ENCODE results near the gene NTNG1. TPM values are rescaled to one million over a fixed set of nuclear protein-coding genes. Genes with fewer than 3 reads are reported as not detected.

Gene NTNG1
- total RNA-seq, 1 donor from 2014 or later: 0.83 TPM

GRCh38 chr1:107123741-107124140, 17.1 kb upstream of the NTNG1 start:
- no peaks in the 10 kb centered on the region for H3K4me1 Mint-ChIP-seq
- no peaks in the 10 kb centered on the region for H3K9me3 Mint-ChIP-seq
- no peaks in the 10 kb centered on the region for H3K36me3 Mint-ChIP-seq
- TF ChIP-seq CTCF (IDR thresholded peaks at IDR 0.05; ENCODE audit: unreplicated experiment): no peak
- H3K27ac Mint-ChIP-seq: no peak overlapping the region
- peaks cover 38% of the 10 kb centered on the region for H3K27me3 Mint-ChIP-seq (ENCODE audit: low read depth)
- H3K4me3 Mint-ChIP-seq: no peak overlapping the region
- DNase-seq (ENCODE audit: low spot score in 2 of 2, unreplicated experiment in 2 of 2): no peak

- TF ChIP-seq CTCF (IDR thresholded peaks at IDR 0.05; ENCODE audit: unreplicated experiment): no peak
- Mint-ChIP-seq H3K27ac (no peak overlapping the region), H3K9me3 (no peaks in the 10 kb centered on the region), H3K27me3 (ENCODE audit: low read depth) (peaks cover 38% of the 10 kb centered on the region), H3K4me3 (no peak overlapping the region), H3K36me3 (no peaks in the 10 kb centered on the region), H3K4me1 (no peaks in the 10 kb centered on the region)
- no peak for DNase-seq (ENCODE audit: low spot score in 2 of 2, unreplicated experiment in 2 of 2)
Observed at GRCh38 chr1:107124694-107125093, 16.1 kb upstream of the NTNG1 start.

- H3K9me3 Mint-ChIP-seq: no peaks in the 10 kb centered on the region
- no peaks in the 10 kb centered on the region for H3K36me3 Mint-ChIP-seq
- DNase-seq (ENCODE audit: low spot score in 2 of 2, unreplicated experiment in 2 of 2): no peak
- no peak overlapping the region for H3K4me3 Mint-ChIP-seq
- TF ChIP-seq CTCF (IDR thresholded peaks at IDR 0.05; ENCODE audit: unreplicated experiment): no peak
- no peaks in the 10 kb centered on the region for H3K4me1 Mint-ChIP-seq
- H3K27me3 Mint-ChIP-seq (ENCODE audit: low read depth): peaks cover 33% of the 10 kb centered on the region
- no peak overlapping the region for H3K27ac Mint-ChIP-seq
Observed at GRCh38 chr1:107132195-107132594, 8.6 kb upstream of the NTNG1 start.

GRCh38 chr1:107132780-107133179, 8.1 kb upstream of the NTNG1 start:
- Mint-ChIP-seq H3K36me3 (no peaks in the 10 kb centered on the region), H3K9me3 (no peaks in the 10 kb centered on the region), H3K27ac (no peak overlapping the region), H3K4me3 (no peak overlapping the region), H3K27me3 (ENCODE audit: low read depth) (peaks cover 35% of the 10 kb centered on the region), H3K4me1 (no peaks in the 10 kb centered on the region)
- TF ChIP-seq CTCF (IDR thresholded peaks at IDR 0.05; ENCODE audit: unreplicated experiment): no peak
- DNase-seq (ENCODE audit: low spot score in 2 of 2, unreplicated experiment in 2 of 2): no peak

GRCh38 chr1:107135463-107135862, 5.4 kb upstream of the NTNG1 start:
- Mint-ChIP-seq H3K4me1 (peaks cover 10% of the 10 kb centered on the region), H3K27me3 (ENCODE audit: low read depth) (peaks cover 53% of the 10 kb centered on the region), H3K27ac (no peak overlapping the region), H3K36me3 (no peaks in the 10 kb centered on the region), H3K4me3 (no peak overlapping the region), H3K9me3 (no peaks in the 10 kb centered on the region)
- no peak for TF ChIP-seq CTCF (IDR thresholded peaks at IDR 0.05; ENCODE audit: unreplicated experiment)
- peak; percentile 46 to 75 for DNase-seq (ENCODE audit: low spot score in 2 of 2, unreplicated experiment in 2 of 2)

GRCh38 chr1:107138166-107138565, 2.7 kb upstream of the NTNG1 start:
- TF ChIP-seq CTCF (IDR thresholded peaks at IDR 0.05; ENCODE audit: unreplicated experiment): no peak
- peaks cover 18% of the 10 kb centered on the region for H3K4me1 Mint-ChIP-seq
- no peaks in the 10 kb centered on the region for H3K9me3 Mint-ChIP-seq
- peaks cover 65% of the 10 kb centered on the region for H3K27me3 Mint-ChIP-seq (ENCODE audit: low read depth)
- H3K36me3 Mint-ChIP-seq: no peaks in the 10 kb centered on the region
- no peak overlapping the region for H3K4me3 Mint-ChIP-seq
- no peak overlapping the region for H3K27ac Mint-ChIP-seq
- DNase-seq (ENCODE audit: low spot score in 2 of 2, unreplicated experiment in 2 of 2): no peak
